Left renal cortex interstitium (tissue), 4 donors: ENCODE data around the gene TNFRSF1B. TPM values are rescaled to one million over a fixed set of nuclear protein-coding genes. Genes with fewer than 3 reads are reported as not detected.

Experiments used
- DNase-seq, 4 donors: peaks; one replicate each; pipeline ENCODE4 v3.0.0-alpha.2; 2013; ENCODE audit warnings: low read depth in 4 of 4, low spot score in 2 of 4, missing footprints in 1 of 4
- polyA plus RNA-seq, 4 donors: library from polyadenylated mRNA; unstranded; fragments of 120-200 nt; gene quantifications; one replicate each; pipeline ENCODE4 v1.2.1, GENCODE V29; 2013; ENCODE audit not compliant: insufficient read length in 4 of 4

Gene TNFRSF1B
- polyA plus RNA-seq, 4 donors: 5.9 to 7.7 (median 6.7) TPM

DNA sequence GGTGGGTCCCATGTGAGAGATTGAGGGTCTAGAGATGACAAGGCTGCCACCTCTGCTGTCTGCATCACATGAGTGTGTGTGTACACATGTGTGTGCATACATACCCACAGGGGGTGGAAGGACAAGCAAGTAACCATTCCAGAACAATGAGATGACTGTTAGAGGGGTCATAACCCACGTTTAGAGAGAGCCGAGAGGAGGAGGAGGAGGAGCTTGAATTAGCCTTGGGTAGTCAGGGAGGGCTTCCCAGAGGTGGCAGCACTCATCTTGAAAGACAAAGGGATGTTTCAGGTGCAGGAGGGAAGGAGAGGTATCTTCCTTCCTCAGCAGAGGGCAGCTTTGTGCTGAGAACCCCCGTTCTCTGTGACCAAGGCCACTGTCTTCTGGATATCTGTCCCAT, 21.3 kb downstream of the TNFRSF1B start:
- DNase-seq: no peak

- no peak for DNase-seq
These were observed 22.0 kb downstream of the TNFRSF1B start for GRCh38 chr1:12188657-12189327.

GRCh38 chr1:12189328-12189682, 22.5 kb downstream of the TNFRSF1B start:
- no peak for DNase-seq

GRCh38 chr1:12191242-12192032, 24.6 kb downstream of the TNFRSF1B start:
- no peak for DNase-seq

DNA sequence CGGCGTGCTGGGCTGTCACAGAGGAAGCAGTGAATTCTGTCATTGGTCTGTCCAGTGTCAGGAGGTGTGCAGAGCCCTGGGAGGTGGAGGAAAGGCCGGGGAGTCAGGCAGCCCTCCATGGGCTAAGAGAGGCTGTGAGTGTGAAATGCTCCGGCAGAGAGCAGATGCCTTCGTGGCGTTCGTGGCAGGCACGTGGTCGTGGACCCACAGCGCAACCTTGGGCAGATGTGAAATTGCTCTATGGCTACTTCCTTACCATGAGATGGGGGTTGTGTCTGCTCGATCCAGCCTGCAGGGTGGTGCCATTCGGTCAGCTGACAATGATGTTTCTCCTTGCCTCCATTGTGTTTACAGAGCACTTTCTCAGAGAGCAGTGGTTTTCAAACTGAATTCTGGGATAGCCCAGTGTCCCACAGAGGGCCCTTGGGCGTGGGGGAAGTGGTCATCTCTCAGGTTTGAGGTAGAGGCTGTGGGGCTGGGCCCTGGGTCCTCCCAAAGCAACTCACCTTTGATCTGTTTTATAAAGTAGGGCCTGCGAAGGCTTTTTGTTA, 27.9 kb downstream of the TNFRSF1B start:
- no peak for DNase-seq

DNA sequence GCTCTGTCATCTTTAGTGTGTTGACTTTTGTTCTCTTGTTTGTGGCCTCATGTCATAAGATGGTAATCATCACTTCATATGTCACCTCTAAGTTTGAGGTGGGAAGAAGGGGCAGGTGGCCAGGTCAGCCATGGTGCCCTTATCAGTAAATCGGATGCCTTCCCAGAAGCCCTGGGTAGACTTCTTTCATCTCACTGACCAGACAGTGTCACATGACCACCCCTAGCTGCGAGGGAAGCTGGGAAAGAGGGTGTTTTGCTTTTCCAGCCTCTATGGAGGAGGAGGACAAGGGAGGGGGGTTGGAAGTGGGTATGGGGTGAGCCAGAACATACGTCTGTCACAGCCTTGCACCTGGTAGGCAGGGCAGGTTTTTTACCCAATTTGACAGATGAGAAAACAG, 28.6 kb downstream of the TNFRSF1B start:
- DNase-seq: no peak

DNA sequence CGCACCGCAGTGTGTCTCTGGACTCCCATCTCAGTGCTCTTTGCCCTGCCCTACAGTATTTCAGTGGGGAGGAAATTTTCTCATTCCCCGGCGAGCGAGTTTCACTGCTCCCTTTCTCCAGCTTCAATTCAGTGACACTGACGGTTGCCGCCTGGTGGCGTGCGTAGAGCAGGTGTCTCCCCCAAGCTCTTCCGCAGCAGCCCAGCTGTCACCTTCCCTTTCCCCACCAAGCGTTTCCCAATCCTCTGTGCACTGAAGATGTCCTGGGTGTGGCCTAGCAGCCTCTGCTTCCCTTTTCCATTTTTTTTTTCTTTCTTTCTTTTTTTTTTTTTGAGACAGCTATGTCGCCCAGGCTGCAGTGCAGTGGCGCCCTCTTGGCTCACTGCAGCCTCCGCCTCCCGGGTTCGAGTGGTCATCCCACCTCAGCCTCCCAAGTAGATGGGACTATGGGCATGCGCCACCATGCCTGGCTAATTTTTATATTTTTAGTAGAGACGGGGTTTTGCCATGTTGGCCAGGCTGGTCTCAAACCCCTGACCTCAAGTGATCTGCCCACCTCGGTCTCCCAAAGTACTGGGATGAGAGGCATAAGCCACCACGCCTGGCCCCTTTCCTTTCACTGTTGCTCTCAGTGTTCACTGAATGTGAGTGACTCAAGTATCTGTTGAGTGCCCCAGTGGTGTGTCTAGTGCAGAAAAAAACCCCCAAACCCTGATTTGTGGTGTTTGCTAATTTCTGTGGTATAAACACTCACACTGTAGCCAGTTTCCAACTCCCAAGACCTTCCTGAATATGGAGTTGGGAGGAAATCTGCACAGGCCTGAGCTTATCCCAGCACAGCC, 30.1 kb downstream of the TNFRSF1B start:
- no peak for DNase-seq

- no peak for DNase-seq
These were observed 30.7 kb downstream of the TNFRSF1B start for GRCh38 chr1:12197483-12197880.

- no peak for DNase-seq
These were observed 33.4 kb downstream of the TNFRSF1B start for GRCh38 chr1:12200208-12200607.

- no peak for DNase-seq
These were observed 34.8 kb downstream of the TNFRSF1B start for GRCh38 chr1:12201352-12202189.

DNA sequence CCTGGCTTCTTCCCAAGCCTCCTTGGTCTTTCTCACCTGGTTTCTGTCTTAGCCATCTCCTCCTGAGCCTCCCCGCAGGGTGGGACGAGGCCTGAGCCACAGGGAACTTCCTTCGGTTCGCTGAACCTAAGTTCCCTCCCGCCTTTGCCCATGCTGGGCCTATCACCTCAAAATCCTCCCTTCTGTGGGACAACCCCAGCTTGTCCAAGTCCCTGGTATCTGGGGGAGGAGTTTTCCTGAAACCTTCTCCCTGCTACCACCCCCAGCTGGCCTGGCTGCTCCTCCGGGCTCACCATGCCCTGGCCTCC, 35.4 kb downstream of the TNFRSF1B start:
- no peak for DNase-seq

DNA sequence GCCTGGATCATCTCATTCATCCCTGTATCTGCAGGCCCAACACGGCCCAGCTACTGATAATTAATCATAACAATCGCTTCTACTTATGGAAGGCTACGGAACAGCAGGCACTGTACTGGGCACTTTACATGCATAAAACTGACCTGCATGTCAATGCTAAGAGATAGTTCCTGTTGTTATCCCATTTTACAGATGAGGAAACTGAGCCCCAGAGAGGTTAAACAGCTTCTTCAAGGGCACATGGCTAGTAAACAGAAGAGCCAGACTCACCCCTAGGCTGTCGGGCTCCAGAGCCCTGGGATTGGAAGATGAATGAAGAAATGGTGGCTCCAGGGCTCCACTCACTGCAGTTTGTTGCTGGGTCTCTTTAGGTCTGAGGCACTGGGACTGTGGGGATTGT, 35.8 kb downstream of the TNFRSF1B start:
- DNase-seq: no peak

DNA sequence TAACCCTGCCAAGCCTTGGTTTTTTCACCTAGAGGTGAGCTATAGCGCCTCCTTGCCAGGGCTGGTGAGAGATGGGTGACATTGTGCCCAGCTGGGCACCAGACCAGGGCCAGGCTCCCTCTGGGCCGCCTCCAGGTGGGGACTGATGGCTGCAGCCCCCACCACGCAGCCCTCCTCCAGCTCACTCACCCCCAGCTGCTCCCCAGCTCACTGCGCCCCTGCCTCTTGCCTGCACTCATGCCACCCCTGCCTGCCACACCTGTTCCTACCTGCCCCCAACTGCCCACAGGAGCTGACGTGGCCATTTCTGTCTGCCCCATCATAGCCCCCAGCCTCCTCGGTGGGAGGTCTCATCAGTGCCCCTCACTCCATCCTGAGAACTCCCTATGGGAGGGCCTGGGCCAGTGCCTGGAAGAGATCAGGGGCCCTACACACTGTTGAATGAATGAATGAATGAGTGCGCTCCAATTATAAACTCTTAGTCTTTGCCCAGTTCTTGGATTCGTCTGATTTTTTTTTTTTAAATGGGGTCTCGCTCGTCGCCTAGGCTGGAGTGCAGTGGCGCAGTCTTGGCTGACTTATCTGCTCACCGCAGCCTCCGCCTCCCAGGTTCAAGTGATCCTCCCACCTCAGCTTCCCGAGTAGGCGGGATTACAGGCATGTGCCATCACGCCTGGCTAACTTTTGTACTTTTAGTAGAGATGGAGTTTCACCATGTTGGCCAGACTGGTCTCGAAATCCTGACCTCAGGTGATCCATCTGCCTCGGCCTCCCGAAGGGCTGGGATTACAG, 36.6 kb downstream of the TNFRSF1B start:
- DNase-seq: no peak

DNA sequence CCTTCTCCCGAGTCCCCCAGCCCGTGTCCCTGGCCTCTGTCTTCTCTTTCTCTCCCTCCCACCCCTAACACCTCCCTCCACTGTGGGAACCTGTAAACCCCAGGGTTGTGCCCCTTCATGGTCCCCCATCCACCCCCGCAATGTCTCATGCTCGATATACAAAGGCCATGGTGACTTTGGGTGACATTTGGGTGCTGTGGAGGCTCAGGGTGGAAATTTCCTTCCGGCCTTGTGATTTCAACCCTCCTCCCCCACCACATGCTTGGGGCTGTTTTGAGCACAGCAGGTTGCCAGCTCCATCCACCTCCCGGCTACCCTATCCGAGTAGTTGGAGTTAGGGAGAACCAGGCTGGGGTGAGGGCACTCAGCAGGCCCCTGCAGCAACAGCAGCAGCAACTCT, 37.3 kb downstream of the TNFRSF1B start:
- no peak for DNase-seq

GRCh38 chr1:12204754-12205658, 38.2 kb downstream of the TNFRSF1B start:
- DNase-seq: no peak

DNA sequence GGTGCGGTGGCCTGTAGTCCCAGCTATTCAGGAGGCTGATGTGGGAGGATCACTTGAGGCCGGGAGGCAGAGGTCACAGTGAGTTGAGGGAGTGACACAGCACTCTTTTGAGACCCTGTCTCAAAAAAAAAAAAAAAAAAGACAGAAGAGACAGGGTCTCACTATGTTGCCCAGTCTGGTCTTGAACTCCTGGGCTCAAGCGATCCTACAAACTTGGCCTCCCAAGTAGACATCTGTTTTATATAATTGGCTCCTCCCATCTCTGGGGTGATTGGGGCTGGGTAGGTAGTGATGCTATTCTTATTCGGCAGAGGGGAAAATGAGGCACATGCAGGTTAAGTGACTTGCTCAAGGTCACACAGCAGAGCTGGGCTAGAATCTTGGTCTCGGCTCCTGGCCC, 39.4 kb downstream of the TNFRSF1B start:
- DNase-seq: no peak

DNA sequence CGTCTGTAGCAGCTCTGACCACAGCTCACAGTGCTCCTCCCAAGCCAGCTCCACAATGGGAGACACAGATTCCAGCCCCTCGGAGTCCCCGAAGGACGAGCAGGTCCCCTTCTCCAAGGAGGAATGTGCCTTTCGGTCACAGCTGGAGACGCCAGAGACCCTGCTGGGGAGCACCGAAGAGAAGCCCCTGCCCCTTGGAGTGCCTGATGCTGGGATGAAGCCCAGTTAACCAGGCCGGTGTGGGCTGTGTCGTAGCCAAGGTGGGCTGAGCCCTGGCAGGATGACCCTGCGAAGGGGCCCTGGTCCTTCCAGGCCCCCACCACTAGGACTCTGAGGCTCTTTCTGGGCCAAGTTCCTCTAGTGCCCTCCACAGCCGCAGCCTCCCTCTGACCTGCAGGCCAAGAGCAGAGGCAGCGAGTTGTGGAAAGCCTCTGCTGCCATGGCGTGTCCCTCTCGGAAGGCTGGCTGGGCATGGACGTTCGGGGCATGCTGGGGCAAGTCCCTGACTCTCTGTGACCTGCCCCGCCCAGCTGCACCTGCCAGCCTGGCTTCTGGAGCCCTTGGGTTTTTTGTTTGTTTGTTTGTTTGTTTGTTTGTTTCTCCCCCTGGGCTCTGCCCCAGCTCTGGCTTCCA, 40.1 kb downstream of the TNFRSF1B start:
- no peak for DNase-seq

DNA sequence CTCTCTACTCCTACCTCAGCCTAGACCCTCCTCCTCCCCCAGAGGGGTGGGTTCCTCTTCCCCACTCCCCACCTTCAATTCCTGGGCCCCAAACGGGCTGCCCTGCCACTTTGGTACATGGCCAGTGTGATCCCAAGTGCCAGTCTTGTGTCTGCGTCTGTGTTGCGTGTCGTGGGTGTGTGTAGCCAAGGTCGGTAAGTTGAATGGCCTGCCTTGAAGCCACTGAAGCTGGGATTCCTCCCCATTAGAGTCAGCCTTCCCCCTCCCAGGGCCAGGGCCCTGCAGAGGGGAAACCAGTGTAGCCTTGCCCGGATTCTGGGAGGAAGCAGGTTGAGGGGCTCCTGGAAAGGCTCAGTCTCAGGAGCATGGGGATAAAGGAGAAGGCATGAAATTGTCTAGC, 41.5 kb downstream of the TNFRSF1B start:
- DNase-seq: no peak
